MM.1S (cell line): ENCODE results near the gene GRIN2D.

Experiments used
- EZH2 ChIP-seq: fragments of 300-600 bp; sonication (generic); optimal IDR thresholded peaks from 2 replicates; pipeline ENCODE3; 2017; ENCODE audit warnings: low read depth, mild to moderate bottlenecking, antibody characterized with exemption, low read length, mixed read lengths
- EZH2phosphoT487 ChIP-seq: fragments of 300-600 bp; sonication (generic); IDR thresholded peaks from 2 replicates; pipeline ENCODE4 v1.6.1; 2018; ENCODE audit warnings: antibody characterized with exemption, low read length
- TF ChIP-seq, protein P1 (sequence below): fragments of 300-600 bp; sonication (generic); IDR thresholded peaks from 2 replicates; pipeline ENCODE4 v1.5.1; 2016; ENCODE audit warnings: antibody characterized with exemption, low read length, mixed read lengths

DNA sequence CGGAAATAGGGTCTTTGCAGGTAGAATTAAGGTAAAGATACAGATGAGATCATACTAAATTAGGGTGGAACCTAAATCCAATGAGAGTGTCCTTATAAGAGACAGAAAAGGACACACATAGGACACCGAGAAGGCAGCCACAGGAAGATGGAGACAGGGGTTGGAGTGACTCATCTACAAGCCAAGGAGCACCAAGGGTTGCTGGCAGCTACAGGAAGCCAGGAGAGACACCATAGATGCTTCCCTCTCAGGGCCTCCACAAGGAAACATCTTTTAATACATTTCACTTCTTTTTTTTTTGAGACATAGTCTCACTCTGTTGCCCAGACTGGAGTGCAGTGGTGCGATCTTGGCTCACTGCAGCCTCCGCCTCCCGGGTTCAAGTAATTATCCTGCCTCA is 39.8 kb upstream of the GRIN2D start:
- TF ChIP-seq EZH2phosphoT487 (no peak), EZH2 (no peak)
- TF ChIP-seq, protein P1, sequence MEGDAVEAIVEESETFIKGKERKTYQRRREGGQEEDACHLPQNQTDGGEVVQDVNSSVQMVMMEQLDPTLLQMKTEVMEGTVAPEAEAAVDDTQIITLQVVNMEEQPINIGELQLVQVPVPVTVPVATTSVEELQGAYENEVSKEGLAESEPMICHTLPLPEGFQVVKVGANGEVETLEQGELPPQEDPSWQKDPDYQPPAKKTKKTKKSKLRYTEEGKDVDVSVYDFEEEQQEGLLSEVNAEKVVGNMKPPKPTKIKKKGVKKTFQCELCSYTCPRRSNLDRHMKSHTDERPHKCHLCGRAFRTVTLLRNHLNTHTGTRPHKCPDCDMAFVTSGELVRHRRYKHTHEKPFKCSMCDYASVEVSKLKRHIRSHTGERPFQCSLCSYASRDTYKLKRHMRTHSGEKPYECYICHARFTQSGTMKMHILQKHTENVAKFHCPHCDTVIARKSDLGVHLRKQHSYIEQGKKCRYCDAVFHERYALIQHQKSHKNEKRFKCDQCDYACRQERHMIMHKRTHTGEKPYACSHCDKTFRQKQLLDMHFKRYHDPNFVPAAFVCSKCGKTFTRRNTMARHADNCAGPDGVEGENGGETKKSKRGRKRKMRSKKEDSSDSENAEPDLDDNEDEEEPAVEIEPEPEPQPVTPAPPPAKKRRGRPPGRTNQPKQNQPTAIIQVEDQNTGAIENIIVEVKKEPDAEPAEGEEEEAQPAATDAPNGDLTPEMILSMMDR = no peak
